GM19328 (cell line): ENCODE measurements around the gene IL2RA.
"Not testable (repeated sequence)": the region's sequence is repeated elsewhere in the genome, so short reads cannot be mapped to it uniquely, and the experiment has no call there.

ENCODE experiments used
- ATAC-seq: cut with Tn5 transposase; IDR thresholded peaks from one replicate; pipeline ENCODE4 v1.9.1; 2021; ENCODE audit warnings: mild to moderate bottlenecking, moderate library complexity; ENCODE audit not compliant: unreplicated experiment

The IL2RA gene

DNA sequence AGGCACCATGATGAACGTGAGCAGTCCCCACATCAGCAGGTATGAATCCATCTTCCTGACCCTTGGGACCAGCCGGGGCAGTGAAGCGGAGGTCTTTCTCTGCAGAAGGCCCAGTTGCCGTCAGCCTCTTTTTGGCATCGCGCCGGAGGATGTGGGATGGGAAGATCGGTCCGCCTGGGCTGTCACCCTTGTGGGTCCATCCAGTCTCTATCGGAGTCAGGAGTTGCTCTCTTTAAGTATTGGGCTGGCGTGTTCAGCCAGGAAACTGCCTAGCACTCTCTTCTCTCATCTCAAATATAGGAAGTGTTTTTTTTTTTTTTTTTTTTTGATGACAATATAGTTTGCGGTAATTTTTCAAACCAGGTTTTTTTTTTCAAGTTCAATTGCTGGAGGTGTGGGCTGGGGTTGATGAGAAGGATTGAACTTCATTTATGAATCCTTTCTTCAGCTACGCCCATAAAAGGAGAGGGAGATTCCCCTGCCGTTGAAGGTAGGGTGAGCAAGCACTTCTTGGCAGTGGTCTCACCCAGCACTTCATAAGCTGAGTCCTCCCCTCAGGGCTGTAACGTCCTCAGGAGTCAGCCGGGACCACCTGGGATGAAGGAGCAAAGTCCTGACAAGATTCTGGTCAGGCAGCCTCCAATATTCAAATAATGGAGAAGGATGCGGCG lies at the start of gene IL2RA:
Gene IL2RA (minus strand): TSS at position 267 of the 671 bp plus-strand sequence. CDS start 216 bp downstream, at position 51.
- no peak for ATAC-seq

DNA sequence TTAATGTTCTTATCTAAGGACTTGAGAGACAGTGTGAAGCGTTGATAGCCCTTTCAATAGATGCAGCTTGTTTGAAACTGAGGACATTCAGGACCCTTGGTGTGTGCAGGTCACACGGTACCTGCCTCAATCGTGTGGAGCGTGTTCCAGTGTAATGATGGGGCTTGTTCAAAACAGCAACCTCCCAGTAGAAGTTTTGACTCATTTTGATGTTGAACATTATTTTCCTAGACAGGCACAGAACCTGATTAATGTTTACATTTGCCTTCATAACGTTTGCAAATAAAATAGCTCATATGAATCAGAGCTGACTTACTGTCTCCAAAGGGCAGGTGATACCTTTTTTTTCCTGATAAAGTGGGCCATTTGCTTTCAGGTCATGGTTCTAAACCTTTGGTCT lies 48.0 kb upstream of the IL2RA start:
- ATAC-seq, result no peak

DNA sequence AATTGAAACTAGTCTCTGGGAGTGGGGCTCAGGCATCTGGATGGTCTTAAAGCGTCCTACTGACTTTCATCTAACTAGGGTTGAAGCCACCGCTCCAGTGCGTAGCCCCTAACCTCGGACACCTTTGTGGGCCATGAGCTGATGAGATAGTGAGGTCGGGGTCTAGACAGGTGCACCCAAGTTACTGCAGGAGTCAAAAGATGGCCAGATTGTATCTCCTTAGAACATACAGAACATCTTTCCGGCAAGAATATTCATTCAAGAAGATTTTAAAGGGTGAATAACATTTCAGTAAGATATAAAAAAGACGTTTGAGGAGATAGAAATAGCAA lies 47.2 kb upstream of the IL2RA start:
- ATAC-seq, result no peak

DNA sequence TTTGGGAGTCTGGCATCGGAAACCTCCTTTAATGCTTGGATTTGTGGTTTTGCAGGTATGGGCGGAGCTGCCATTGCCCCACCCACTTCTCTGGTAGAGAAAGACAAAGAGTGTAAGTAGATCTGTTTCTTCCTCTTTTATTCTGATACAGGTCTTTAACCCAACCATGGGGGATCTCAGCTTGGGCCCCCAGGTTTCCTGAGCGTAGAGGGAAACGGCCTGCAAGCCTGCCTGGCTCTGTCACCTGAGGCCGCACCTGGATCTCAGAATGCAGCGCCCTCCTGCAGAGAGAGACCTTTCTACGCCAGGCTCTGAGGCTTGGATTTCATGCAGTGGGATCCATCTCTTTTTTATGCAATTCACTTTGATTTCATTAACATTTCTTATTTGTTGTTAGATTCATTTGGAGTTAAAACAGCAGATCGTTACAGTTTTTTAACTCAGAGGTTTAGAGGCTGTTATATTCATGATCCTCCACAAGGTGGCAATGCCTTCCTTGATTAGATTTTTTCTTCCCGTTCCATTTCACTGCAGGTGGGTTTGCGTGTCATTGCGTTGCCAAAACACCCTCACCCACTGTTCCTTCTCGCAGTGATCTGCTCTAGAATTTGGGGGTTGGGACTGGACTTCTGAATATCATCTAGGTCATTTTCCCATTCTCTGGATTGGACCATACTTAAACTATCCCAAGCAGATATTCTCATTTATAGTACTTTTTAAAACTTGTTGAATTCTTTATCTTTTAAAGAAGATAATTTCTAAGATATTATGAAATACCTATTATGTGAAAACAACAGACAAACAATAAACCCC lies 46.7 kb upstream of the IL2RA start:
- no peak for ATAC-seq

DNA sequence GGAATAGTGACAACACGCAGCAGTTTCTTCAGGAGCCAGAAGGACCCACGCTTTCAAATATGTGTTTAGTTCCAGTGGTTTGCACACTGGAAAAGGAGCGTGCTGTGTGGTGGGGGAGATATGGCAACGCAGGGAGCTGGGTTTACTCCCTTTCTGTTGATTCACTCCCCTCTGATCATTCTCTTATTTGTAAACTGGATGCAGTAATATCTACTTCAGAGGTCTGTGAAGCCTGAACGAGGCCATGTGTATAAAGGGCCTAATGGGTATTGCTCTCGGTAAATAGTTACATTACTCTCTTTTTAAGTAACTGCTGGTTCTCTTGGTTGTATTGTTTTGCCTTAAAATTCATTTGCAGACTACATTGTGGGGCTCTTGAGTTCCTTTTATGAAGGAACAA lies 45.9 kb upstream of the IL2RA start:
- no peak for ATAC-seq

DNA sequence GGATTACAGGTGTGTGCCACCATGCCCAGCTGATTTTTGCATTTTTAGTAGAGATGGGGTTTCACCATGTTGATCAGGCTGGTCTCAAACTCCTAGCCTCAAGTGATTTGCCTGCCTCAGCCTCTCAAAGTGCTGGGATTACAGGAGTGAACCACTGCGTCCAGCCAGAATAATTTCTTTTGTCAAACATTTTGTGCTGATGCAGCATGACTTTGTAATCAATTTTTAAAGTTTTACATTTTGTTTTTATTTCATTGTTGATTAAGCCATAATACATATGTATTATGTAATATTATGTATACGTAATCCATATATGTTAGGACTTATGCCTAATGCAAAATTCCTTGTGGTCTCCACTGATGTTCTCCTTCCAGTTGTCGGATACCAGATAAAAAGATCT lies 45.4 kb upstream of the IL2RA start:
- not testable (repeated sequence) for ATAC-seq

DNA sequence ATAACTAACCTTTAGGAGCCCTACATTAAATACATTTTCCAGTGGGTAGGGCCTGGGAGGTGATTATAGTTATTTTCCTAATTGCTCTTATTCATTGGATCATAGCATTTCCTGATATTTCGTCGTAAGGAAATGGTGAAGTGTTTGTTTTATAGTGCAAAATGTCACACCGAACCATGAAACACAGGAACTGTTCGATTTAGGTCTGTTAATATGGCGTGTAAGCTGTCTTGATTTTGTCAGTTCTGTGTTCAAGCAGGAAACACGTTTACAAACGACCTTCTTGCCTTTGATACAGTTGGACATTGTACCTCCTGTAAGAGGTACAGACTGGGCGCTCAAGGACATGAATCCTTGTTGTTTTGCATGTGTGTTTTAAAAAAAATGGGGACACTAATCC lies 41.4 kb upstream of the IL2RA start:
- ATAC-seq, result no peak

DNA sequence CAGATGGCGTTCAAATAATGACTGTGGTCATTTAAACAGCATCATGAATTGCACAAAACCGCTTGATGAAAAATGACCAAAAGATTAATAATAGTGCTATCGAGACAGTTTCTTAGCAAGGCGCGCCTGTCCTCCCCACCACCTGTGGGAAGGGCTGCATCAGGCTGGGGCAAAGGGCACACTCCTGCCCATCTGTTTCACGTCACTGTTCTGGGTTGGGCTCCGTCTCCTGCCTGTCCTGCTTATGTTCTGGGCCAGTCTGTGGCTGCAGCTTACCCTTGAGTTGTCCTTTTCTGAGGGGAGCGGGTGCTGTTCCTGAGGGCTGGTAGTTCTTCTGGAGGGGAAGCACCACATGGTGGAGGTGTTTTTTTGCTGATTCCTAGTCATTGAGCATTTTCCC lies 40.0 kb upstream of the IL2RA start:
- ATAC-seq, result no peak

DNA sequence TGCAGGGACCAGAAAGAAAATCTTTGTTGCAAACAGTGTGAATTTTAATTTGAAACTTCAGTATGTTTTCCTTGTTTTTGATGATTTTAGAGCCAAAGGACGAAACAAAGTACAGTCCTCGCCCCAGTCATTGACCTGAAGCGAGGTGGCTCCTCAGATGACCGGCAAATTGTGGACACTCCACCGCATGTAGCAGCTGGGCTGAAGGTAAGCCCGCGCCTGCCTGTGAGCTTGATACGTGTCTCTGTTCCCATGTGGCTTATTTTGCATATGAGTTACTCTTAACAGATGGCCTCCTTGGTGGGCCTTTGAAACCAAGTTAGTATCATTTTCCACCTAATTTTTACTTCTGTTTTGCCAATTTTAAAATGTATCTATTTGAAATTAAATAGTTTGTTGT lies 39.0 kb upstream of the IL2RA start:
- no peak for ATAC-seq

DNA sequence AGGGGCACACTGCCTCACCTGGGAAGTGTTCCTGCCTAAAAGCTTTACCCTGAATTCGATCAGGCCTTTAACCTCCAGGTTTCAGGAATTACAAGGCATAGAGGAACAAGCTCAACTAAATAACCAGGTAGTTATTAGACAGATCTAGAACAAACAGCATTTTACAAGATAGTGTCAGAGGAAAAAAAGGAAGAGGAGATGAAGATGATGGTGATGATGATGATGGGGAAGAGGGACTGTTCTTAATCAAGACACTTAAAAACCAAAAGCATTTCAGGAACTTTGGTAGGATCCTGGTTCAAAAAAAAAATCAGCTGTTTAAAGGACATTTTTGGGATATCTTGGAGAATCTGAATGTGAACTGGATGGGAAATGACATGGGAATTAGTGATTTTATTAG lies 38.2 kb upstream of the IL2RA start:
- ATAC-seq, result no peak

DNA sequence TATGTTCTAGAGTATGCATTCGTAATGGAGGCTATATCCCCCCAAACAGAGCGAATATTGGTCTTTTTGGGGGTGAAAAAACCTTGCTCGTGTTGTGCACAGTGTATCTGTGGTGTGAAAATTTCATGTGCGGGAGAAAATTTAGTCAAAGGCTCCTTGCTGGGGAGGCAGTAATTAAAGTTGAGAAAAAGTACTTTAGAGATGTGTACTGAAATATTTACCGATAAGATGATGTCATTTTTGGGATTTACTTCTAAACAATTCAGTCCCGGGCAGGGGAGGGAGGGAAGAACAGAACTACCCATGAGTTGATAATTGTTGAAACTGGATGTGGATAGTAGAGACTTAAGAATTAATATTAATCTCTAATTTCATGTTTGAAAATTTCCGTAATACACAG lies 36.0 kb upstream of the IL2RA start:
- ATAC-seq, result no peak

DNA sequence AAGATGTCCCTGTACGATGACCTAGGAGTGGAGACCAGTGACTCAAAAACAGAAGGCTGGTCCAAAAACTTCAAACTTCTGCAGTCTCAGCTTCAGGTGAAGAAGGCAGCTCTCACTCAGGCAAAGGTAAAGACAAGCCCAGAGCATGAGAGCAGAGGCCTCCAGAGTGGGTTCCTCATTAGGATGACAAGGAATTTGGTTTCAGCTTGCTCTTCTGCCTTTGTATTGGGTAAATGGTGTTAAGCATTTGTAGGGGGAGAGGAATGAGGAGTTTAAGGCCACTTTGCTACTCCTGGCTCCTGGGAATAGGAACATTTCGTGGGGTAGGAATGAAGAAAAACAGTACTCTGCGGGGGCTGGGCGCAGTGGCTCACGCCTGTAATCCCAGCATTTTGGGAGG lies 34.9 kb upstream of the IL2RA start:
- ATAC-seq, result no peak

DNA sequence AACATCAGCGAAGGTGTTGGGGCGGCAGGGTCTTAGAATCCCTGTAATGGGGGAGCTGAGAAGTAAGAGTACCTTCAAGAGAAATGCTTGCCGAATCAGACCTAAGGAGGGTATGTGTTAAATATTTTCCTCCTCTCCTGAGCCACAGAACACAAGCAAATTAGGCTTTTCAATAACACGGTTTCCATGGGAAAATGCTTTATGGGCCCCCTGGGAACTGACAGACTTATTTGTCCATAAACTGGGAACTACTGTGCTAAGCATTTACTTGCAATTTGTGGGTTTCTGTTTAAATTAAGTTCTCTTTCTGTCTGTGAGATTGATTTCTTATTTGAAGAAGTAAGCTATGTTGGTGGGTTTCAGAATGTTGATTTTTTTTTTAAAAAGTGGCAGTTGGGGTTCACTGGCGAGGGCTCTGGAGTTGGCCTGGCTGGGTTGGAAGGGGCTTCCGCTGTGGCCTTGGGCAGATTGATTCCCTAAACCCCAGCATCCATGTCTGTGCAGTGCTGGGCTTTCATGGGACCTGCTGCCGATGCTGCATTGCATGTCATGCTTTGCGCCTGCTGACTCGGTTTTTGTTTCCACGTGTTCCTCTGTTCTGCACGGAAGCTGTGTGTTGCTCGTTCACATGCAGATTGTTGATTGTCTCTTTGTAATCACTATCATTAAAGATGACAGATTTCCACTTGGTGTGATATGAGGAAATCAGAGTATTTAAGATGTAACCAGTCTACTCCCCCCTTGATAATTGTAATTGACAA lies 33.8 kb upstream of the IL2RA start:
- ATAC-seq, result no peak

DNA sequence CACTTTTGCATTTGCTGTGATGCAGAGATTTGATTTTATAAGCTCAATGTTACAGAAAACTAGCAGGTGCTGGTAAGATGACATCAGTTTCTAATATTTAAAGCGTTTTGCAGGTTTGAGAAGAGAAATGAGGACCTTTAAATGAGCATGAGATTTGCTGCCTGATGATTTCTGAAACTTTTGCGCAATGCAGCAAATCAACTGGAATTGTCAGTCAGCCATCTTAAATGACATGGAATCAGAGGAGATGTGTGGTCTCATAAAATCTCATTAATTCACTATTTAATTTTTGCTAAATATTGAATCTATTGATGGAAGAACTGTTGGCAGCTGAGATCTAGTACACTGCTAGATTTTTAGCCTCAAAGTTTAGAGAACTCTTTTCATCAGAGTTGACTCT lies 30.6 kb upstream of the IL2RA start:
- no peak for ATAC-seq

DNA sequence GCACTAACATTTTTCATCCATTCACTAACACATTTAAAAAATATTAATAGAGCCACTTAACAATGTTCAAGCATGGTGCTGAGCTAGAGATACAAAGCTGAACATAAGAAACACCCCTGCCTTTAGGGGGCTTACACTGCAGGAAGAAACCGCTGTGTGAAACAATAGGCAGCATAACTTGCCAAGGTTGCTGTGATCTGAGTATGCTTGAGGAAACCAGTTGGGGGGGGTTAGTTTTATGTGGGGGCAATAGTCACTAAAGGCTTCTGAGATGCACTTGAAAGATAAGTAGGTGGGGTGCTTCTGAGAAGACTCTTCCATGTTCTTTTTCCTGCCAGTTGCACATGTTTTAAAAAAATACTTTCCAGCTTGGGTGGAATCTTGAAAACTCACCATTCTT lies 29.5 kb upstream of the IL2RA start:
- ATAC-seq, result no peak

DNA sequence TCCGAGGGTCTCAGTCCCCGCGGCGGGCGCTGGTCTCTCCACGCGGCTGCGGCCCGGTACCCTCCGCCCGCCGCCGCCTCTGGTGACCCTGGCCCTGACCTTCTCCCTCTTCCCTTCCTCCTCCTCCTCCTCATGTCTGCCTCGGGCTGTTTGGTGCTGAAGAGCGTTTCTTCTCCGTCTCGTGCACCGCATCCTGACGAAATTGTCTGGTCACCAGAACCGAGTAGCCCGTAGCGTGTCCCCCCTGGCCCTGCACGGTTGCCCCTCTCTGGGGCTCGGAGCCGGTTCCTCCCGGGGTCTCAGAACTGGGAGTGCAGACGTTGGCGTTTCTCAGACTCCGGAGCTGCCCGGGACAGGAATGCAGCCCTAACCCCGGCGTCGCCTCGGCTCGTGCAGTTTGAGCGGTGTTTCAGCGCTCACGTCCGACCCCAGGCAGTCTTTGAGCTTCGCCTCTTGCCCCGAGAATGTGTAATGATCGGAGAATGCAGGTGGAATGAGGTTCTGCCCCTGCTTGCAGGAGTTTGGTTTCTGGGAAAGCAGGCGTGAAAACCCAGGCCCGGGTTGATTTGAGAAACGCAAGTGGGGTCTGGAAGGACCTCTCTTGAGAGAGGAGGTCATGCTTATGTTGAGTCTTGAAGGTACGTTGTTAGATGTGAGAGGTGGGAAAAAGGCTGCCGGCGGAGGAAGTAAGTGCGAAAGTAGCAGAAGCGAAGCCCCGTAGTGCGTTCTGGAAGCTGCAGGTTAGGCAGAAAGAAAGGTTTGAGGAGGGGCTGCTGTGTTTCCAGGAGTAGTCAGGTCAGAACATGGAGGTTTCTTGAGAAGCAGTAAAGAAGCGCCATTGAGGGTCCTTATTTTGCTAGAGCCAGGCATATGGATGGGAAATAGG lies 27.4 kb upstream of the IL2RA start:
- ATAC-seq, result peak; percentile 22

DNA sequence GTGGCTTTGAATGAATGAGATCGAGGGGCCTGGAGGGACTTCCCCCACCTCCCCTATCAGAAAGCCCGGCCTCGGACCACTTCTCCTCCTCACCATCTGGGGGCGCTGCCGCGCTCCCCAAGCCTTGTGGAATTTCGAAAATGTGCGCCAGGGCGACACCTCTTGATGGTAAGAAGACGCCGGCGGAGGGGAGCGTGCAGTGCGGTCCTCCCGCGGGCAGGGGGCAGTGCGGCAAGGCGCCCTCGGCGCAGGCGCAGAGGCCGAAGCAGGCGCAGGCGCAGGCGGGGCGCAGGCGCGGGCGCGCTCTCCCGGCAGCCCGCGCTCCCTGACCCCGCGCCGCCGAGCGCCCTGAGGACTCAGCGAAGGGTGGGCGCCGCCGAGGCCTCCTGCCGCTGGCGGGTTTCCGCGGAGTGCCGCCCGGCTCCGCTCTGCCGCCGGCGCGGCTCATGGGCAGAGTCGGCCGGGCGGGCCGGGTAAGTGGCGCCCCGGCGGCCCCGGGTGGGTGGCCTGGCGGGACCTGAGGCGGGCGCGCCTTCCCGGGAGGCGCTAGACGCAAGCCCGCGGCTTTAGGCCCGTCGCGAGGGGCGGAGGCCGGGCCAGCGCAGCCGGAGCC lies 26.7 kb upstream of the IL2RA start, which contains the start of gene RBM17:
Gene RBM17 (plus strand): TSS at position 314 of the 613 bp plus-strand sequence. CDS start 8,032 bp downstream, outside the sequence.
- ATAC-seq, result peak; percentile 86

DNA sequence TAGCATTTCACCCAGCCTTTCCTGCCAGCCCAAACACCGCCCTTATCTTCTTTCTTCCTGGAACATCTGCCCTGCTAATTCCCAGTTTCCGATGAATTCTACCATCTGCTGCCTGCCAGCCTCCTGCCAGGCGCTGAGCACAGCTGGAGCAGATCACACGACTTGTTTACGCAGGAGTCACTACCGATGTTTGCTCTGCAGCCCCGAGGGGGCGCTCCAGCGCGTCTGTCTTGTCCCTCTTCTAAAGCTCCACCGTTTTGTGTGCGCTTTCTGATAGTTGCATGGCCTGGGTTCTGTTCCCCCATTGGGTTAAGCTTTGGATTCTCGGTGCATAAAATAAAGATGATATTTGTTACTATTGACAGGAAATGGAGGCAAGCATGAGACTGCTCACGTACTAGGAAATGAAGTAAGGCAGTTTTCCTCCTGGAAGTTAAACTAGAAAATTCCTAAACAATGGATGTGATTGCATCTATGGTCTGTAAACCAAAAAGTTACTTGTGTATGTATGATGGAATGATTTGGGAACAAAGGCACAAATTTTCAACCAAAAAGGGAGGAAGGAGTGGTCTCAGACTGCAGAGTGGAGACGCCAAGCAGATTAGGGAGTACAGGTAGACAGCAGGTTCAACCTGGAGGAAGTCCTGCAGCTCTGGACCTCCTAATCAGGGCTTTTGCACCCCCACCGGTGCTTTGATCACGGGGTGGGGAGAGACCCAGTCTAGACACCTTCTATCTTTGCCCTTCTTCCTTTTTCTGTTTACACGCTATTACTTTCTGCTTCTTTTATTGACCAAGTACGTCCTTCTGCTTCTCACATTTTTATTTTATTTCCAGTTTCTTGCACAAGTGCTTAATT lies 24.4 kb upstream of the IL2RA start:
- no peak for ATAC-seq
